ENCODE measurements around the gene SAMM50.

SAMM50 gene

DNA sequence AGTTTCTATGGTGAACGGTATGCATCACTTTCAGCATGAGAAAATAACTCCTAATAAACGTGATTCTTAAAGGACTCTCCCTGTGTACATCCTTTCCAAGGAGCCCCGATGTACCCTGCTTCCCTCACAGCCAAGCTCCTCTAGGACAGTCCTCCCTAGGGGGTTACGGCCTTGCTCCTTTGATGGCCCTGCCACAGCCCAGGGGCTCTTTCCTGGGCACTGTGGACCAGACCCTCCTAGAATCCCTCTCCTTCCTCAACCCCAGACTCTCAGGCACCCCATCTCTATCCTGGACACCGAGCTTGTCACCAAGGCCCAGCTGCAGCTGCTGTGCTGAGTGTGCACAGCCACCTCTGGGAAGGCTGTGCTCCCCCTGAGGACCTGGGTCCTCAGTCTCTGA, 3.9 kb upstream of the SAMM50 start:
- H3K27me3 ChIP-seq (ENCODE audit: insufficient read depth, low read length, poor library complexity, severe bottlenecking), result peaks cover 19% of the 10 kb centered on the region

DNA sequence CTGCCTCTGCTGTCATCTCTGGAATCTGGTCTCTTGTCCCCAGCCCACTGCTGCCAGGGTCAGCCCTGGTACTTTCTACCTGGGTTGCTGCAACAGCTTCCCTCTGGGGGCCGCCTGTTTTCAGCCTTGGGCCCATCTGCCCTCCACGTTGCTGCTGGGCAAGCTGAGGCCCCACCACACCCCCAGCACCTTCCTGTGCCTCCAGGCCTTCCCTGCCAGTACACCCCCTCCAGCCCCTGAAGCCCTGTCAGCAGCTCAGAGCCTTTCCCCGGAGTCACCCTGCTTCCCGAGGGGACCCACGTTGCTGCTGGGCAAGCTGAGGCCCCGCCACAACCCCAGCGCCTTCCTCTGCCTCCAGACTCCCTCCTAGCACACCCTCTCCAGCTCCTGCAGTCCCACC, 3.3 kb upstream of the SAMM50 start:
- H3K9me3 ChIP-seq (ENCODE audit: insufficient read depth, low read depth, low read length), result no peaks in the 10 kb centered on the region
- no peak overlapping the region for H3K4me3 ChIP-seq (ENCODE audit: low read length, poor library complexity, severe bottlenecking)
- peaks cover 19% of the 10 kb centered on the region for H3K27me3 ChIP-seq (ENCODE audit: insufficient read depth, low read length, poor library complexity, severe bottlenecking)
- TF ChIP-seq, protein P1, sequence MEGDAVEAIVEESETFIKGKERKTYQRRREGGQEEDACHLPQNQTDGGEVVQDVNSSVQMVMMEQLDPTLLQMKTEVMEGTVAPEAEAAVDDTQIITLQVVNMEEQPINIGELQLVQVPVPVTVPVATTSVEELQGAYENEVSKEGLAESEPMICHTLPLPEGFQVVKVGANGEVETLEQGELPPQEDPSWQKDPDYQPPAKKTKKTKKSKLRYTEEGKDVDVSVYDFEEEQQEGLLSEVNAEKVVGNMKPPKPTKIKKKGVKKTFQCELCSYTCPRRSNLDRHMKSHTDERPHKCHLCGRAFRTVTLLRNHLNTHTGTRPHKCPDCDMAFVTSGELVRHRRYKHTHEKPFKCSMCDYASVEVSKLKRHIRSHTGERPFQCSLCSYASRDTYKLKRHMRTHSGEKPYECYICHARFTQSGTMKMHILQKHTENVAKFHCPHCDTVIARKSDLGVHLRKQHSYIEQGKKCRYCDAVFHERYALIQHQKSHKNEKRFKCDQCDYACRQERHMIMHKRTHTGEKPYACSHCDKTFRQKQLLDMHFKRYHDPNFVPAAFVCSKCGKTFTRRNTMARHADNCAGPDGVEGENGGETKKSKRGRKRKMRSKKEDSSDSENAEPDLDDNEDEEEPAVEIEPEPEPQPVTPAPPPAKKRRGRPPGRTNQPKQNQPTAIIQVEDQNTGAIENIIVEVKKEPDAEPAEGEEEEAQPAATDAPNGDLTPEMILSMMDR (conservative IDR thresholded peaks at IDR 0.05; ENCODE audit: low read length), result no peak
- TF ChIP-seq EZH2phosphoT487 (IDR thresholded peaks at IDR 0.05; ENCODE audit: borderline replicate concordance), result no peak
- H3K4me2 ChIP-seq (ENCODE audit: low read depth, low read length, poor library complexity, severe bottlenecking), result no peak overlapping the region
- no peaks in the 10 kb centered on the region for H3K9me2 ChIP-seq (replicated peaks; ENCODE audit: low read depth, low read length)
- no peaks in the 10 kb centered on the region for H3K36me3 ChIP-seq (ENCODE audit: insufficient read depth, low read length)
- peaks cover 6% of the 10 kb centered on the region for H4K20me1 ChIP-seq (ENCODE audit: insufficient read depth, low read length, poor library complexity, severe bottlenecking)
- H3K9ac ChIP-seq (ENCODE audit: low read depth, low read length, poor library complexity, severe bottlenecking), result no peak overlapping the region
- peaks cover 18% of the 10 kb centered on the region for H3K4me1 ChIP-seq (ENCODE audit: insufficient read depth, low read length, poor library complexity, severe bottlenecking)
- H3F3A ChIP-seq (ENCODE audit: low read depth), result no peaks in the 10 kb centered on the region
- no peak overlapping the region for H2AFZ ChIP-seq (ENCODE audit: low read length)
- peaks cover 23% of the 10 kb centered on the region for H3K79me2 ChIP-seq (ENCODE audit: insufficient read depth, low read length)

More for the DNA sequence above, 3.9 kb upstream of the SAMM50 start:
- Histone ChIP-seq H2AFZ (ENCODE audit: low read length) (no peak overlapping the region), H3K9me3 (ENCODE audit: insufficient read depth, low read depth, low read length) (no peaks in the 10 kb centered on the region), H3K9ac (ENCODE audit: low read depth, low read length, poor library complexity, severe bottlenecking) (no peak overlapping the region), H3K79me2 (ENCODE audit: insufficient read depth, low read length) (peaks cover 17% of the 10 kb centered on the region), H3K9me2 (replicated peaks; ENCODE audit: low read depth, low read length) (no peaks in the 10 kb centered on the region), H3K4me3 (ENCODE audit: low read length, poor library complexity, severe bottlenecking) (no peak overlapping the region), H3F3A (ENCODE audit: low read depth) (no peaks in the 10 kb centered on the region), H4K20me1 (ENCODE audit: insufficient read depth, low read length, poor library complexity, severe bottlenecking) (peaks cover 2% of the 10 kb centered on the region), H3K4me1 (ENCODE audit: insufficient read depth, low read length, poor library complexity, severe bottlenecking) (peaks cover 13% of the 10 kb centered on the region), H3K4me2 (ENCODE audit: low read depth, low read length, poor library complexity, severe bottlenecking) (no peak overlapping the region), H3K36me3 (ENCODE audit: insufficient read depth, low read length) (no peaks in the 10 kb centered on the region)
- TF ChIP-seq, protein P1 (conservative IDR thresholded peaks at IDR 0.05; ENCODE audit: low read length), result no peak
- no peak for TF ChIP-seq EZH2phosphoT487 (IDR thresholded peaks at IDR 0.05; ENCODE audit: borderline replicate concordance)

DNA sequence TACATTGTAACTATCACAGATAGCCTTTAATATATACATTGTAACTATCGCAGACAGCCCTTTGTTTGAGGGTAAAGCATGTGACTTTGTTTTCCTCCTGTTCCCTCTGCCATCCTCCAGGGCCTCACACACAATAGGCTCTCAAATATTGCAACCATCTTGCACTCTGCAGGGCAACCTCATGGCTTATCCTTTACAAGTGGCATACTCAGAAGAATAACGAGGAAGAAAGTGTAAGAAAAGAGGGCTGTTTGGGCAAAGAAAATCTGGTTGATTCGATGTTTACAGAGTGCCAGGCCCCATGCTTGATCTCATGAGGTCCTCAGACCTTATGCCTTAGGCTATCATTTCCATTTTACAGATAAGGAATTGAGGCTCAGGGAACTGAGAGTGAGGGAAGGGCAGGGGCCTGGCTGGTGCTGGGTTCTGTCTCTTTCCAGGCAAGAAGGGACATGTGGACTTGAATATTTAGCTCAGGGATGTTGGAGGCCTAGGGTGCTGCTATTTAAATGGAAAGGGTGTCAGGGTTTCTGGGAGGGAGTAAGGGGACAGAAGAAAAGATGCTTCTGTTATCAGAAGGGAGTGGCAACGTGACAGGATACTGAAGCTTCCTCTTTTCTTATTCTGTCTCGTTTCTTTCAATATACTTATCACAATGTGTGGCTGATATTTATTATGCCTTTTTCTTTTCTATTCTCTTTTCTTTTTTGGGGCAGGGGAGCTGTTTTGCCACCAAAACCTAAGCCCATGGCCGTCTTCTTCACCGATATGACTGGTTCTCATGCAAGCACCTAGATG, 1.1 kb upstream of the SAMM50 start:
- H2AFZ ChIP-seq (ENCODE audit: low read length), result no peak overlapping the region
- H3K27me3 ChIP-seq (ENCODE audit: insufficient read depth, low read length, poor library complexity, severe bottlenecking), result peaks cover 19% of the 10 kb centered on the region
- H3K9me3 ChIP-seq (ENCODE audit: insufficient read depth, low read depth, low read length), result no peaks in the 10 kb centered on the region
- H3K79me2 ChIP-seq (ENCODE audit: insufficient read depth, low read length), result peaks cover 42% of the 10 kb centered on the region
- peak overlapping the region; percentile 90 for H3K4me2 ChIP-seq (ENCODE audit: low read depth, low read length, poor library complexity, severe bottlenecking)
- no peaks in the 10 kb centered on the region for H3K9me2 ChIP-seq (replicated peaks; ENCODE audit: low read depth, low read length)
- peak overlapping the region; percentile 81 for H3K9ac ChIP-seq (ENCODE audit: low read depth, low read length, poor library complexity, severe bottlenecking)
- peaks cover 21% of the 10 kb centered on the region for H3K4me1 ChIP-seq (ENCODE audit: insufficient read depth, low read length, poor library complexity, severe bottlenecking)
- H3K4me3 ChIP-seq (ENCODE audit: low read length, poor library complexity, severe bottlenecking), result peak overlapping the region; percentile 77
- no peaks in the 10 kb centered on the region for H3F3A ChIP-seq (ENCODE audit: low read depth)
- H4K20me1 ChIP-seq (ENCODE audit: insufficient read depth, low read length, poor library complexity, severe bottlenecking), result peaks cover 6% of the 10 kb centered on the region
- TF ChIP-seq EZH2phosphoT487 (IDR thresholded peaks at IDR 0.05; ENCODE audit: borderline replicate concordance), result no peak
- TF ChIP-seq, protein P1 (conservative IDR thresholded peaks at IDR 0.05; ENCODE audit: low read length), result no peak
- no peaks in the 10 kb centered on the region for H3K36me3 ChIP-seq (ENCODE audit: insufficient read depth, low read length)

All from Loucy (cell line).